Pulmonary artery endothelial cell (primary cell): Measurements from ENCODE around the gene CNTNAP2. TPM values are rescaled to one million over a fixed set of nuclear protein-coding genes. Genes with fewer than 3 reads are reported as not detected.

Experiments used
- DNase-seq: peaks from one replicate; pipeline ENCODE4 v3.0.0-alpha.2; 2011; ENCODE audit warnings: low read depth, low spot score
- total RNA-seq: library from RNA; depleted of rRNA; stranded (reverse); fragments of >200 nt; gene quantifications from 2 replicates; pipeline ENCODE4 v1.2.3, GENCODE V29; 2014

Gene CNTNAP2
- total RNA-seq, 1 donor from 2014 or later = not detected

DNA sequence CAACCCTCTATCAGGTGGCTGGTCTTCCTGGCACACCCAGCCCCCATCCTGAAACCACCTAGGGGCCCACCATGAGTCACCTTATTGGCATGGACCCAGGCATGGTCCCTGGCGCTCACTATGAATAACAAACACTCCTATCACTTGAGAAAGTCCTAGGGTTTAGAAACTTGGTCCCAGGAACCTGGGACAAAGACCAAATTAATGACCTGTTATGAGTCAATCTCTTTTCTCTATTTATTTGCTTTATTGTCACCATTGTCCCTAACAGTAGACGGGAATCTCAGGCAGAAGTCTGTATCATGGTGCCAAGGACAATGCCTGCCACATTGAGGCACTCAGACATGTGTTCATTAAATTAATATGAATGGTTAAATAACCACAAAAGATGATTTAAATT lies 1874.3 kb downstream of the CNTNAP2 start:
- no peak for DNase-seq

DNA sequence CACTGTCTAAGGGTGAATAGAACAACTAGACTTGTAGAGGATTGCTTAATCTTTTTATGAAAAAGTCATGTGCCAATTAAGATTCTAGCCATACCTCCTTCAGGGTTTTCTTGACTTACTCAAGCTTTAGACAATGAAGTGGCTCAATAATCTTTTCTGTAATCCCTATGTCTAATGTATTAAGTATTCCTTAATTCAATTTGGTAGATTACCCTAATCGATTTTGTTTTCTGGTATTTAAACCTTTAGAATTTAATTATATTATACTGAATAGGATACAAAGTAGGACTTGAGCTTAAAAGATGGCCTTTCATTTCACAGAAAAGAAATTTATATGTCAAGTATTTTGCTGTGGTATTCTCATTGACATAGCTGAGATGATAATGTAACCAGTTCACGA lies 1876.1 kb downstream of the CNTNAP2 start:
- DNase-seq = no peak

DNA sequence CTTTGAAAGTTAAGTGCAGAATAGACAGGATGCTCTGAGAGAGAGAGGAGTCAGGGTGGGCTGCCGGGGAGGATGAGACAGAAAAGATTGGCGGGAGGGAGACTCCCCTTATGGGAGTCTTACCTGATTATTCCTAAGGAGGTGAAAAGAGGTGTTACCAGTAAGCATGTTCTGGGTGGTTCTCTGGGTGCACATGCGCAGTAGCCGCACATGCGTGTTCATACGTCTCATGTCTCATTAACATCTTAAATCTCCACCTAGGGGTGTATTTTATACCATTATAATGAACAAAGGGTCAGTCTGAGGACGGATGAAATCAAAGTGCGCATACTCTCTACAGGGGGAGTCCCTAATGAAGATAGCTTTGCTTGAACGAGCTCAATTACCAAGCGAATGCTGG lies 1881.0 kb downstream of the CNTNAP2 start:
- no peak for DNase-seq

DNA sequence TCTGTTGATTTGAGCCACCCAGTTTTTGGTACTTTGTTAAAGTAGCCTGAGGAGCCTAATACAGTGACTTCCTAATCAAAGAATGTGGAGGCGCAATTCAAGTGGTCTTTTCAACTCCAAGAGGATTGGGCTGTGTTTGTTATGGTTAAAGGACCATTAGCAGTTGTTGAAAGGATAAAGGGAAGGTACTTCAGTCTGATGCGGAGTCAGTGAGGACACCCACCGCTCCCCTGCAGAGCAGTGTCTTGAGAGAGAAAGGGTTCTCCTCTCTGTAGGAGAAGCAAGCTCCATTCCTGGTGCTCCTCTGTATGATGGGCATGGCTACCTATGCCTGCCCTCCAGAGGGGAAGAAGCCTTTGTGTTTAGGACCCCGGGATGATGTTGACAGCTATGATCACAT lies 1883.4 kb downstream of the CNTNAP2 start:
- DNase-seq = no peak

DNA sequence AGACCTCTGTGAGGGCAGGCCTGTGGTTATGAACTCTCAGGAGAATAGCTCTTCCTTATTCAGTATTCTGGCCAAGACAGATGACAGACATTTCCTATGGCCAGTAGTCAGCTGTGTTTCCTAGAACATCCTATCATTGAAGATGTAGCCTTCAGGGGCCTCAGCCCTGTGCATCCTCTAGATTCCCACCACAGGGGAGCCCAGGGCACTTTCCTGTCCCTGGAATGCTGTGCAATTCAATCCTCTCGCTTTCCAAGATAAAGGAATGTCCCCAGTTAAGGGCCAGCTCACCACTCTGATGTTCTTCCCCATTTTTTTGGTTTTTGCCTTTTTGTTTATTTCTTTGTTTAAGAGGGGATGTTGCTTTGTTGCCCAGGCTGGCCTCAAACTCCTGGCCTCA lies 1895.2 kb downstream of the CNTNAP2 start:
- DNase-seq = no peak

DNA sequence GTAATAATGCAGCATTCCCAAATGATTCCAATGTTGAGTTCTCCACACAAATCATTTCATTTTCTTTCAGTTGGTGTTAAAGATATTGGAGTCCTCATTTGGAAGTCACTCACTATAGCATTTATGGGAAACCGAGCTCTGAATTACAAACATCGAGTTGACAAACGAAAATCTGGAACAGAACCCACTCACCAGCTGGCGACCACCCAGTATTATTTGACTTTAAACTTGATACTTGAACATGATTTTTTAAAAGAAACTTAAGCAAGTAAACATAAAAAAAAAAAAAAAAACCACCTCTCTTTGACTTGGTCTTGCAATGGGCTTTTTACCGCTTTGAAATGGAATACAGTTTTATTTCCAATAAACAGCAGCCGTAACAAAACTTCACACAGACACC lies 1897.4 kb downstream of the CNTNAP2 start:
- no peak for DNase-seq

DNA sequence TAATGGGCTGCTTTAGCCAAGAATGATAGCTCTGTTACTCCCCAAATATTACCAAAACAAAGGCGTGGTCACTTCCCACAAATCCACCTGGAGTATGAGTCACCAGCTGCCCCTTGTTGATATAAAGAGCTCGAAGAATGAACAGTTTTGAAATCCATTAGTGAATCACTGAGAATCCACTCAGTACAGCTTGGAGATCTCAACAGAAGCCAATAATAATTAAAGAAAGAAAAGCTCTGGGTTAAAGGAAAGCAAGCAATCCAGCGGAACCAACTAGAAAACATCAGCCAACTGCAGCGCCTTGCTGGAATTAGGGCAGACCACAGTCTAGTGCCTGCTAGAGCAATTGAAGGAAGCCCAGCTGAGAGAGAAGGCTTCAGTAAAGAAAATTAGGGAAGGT lies 1897.9 kb downstream of the CNTNAP2 start:
- DNase-seq = no peak

DNA sequence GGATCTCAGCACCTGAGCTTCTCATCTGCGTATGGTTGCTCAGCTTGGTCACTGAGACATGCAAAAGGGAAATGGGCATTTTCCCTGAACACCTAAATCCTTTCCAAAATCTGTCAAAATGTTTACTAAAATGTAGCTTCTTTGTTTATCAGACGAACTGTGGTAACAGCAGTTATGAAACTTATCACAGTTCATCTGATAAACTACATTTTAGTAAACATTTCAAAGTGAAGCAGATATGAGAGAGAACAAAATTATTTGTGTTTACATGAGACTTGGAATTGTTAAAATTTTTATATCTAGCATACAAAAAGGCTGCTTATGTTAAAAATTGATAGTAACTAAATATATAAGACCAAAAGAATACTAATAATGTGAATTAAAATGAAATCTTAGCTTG lies 1900.5 kb downstream of the CNTNAP2 start:
- no peak for DNase-seq

DNA sequence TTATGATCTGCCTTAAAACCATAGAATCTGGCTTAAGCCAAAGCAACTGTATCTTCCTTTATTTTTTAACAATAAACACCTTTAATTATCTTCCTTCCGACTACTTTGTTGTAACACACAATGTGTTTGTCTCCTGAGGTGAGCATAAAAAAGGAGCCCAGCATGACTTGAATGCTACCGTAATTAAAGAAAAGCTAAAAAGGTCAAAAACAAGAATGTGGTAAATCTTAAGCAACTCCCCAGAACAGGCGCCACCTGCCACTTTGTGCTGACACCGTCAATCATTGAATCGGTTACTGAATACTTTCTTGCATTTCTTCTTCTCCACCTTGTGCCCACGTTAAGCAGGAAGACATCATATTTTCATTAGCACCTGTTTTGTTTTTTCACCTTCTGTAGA lies 1904.1 kb downstream of the CNTNAP2 start:
- DNase-seq = no peak

DNA sequence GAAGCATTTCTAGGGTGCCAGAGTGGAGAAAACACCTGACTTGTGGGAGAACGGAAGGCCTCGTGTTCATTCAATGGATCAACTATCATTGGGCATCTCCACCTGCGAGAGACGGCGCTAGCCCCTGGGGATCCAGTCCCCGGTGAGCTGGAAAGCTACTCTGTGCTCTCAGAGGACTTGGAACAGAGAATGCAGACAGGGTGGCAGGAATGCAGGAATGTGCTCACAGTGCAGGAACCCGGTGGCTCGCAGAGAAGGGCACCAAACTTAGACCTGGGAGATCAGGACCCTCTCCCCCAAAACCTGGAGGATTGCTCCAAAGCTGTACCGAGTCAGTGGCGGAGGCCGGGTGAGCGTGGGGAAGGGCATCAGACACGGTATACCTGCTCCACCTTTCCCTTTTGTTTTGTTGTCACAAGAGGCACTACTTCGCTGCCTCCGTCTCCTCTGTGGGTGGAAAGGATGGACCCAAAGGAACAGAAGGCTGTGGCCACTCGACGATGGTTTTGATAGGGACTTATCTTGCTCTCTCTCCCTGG lies 1905.0 kb downstream of the CNTNAP2 start:
- no peak for DNase-seq

DNA sequence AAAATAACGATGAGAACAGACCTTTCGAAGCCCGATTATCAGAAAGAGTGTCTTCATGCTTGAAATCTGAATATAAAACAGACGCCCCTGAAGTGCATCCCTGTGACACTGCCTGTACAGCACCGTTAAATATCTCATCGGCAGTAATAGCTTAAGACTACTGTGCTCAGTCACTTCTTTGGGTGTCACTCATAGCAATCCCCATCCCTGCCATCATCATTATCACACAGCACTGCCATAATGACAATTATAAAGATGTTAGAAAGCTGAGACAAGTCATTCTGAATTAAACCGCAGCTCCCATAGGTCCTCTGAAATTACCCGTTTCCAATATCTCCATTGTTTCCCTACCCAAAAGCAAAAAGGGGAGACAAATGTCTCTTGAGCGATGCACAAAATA lies 1906.2 kb downstream of the CNTNAP2 start:
- DNase-seq = no peak

DNA sequence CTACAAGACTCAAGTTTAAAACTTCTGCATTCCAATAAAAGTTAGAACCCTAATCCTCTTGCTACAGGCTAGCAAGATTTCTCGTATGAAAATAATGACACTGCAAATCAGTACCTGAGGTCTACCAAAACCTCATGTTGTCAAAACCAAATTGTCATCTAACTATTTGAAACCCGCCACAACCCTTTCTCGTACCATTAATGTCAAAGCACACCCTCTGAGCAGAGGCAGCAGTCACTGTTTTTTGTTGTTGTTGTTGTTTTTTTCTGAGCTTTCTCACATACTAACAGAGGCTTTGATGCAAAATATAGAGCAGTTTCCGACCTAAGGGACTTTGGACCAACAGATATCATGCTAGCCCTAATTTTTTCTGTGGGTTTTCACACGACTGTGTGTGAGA lies 1910.1 kb downstream of the CNTNAP2 start:
- no peak for DNase-seq

DNA sequence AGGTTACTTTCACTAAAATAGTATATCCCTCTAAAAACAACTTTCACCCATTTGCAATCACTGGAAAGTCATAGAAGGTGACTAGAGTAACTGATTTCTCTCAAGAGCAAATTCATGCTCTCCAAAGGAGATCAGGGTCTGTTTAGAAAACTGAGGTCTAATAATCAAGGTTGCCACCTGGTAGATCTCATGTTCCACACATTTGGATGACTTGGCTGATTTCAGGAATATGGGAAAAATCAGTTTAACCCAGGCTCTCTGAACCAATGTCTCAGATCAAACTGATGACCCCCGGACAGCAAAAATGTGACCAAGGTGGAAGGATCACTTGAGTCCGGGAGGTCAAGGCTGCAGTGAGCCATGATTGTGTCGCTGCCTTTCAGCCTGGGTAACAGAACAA lies 1911.6 kb downstream of the CNTNAP2 start:
- DNase-seq = no peak

DNA sequence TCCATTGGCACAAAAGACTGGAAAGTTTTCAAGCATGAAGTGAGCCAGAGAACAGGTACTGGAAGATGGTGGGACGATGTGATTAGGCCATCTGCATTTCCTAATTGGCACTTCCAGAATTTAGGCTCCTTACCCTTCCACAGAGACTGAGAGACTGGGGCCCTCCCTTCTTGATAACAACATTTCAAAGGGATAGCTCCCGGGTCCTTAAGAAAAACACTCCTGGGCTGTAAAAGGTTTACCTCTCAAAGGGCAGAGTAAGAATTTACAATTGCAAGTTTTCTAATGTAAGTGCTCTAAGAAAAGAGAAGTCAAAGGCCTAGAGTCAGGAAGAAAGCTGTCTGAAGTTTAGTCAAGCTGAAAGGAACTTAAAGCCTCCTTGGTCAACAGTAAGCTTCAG lies 1914.4 kb downstream of the CNTNAP2 start:
- no peak for DNase-seq

DNA sequence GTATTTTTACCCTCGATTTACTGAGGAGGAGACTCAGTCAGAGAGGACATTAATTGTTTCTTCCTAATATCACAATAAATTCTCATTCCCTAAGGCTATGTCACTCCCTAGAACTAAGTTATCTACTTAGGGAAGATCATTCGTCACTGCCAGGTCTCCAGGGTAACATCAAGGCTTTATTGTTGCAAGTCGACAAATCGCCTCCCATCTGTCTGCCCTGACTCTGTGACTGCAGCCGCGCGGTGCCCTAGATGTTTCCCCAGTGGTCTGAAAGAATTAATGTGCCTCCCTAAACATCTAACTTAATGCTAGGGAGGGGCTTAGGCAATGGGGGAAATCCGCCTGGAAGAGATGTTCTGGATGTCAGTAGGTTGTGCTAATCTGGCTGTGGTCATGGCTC lies 1915.2 kb downstream of the CNTNAP2 start:
- DNase-seq = no peak

DNA sequence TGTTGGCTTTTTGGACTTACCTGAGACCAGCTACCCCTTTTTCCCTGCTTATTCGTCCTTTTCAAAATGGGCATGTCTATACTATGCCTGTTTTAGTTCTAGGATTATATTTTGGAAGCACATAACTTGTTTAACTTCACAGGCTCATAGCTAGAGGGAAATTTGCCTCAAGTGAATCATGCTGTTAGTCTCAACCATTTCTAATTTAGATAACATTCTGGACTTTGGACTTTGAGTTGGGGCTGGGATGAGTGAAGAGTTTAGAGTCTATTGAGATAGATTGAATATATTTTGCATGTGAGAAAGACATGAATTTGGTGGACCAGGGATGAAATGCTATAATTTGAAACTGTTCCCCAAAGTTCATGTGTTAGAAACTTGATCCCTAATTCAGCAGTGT lies 1919.3 kb downstream of the CNTNAP2 start:
- no peak for DNase-seq

DNA sequence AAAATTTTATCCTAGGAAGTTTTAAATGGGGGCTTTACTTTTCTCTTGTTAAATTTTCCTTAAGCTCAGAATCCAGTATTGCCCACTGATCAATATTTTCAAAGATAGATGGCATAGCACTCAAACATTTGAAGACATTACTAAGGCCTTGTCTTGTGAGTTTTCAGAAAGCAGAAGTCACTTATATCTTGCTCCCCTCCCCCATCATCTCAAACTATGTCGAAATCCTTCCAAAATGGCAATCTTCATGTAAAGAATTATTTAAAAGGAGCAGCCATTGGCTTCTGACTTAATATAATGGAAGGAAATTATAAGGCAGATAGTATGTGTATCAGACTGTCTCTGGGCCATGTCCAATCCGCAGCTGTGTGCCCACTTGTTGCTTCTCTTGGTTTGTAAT lies 1920.4 kb downstream of the CNTNAP2 start:
- DNase-seq = no peak

DNA sequence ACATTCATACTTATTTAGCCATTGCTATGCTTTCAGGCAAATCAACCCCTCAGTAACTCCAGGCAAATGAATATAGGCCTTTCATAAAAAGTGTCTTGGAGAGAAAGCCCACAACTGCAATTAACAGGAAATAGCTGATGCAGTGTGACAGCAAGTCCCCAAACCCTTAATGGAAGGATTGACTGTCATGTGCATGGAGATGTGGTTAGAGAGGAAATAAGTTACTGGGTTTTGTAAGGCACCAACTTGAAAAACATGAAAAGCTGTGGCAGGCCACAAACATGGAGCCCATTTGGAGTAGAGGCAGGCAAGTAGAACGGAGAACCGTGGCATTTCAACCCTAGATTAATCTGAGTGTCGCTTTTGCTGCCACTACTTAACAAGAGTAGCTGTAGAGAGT lies 1924.6 kb downstream of the CNTNAP2 start:
- no peak for DNase-seq

DNA sequence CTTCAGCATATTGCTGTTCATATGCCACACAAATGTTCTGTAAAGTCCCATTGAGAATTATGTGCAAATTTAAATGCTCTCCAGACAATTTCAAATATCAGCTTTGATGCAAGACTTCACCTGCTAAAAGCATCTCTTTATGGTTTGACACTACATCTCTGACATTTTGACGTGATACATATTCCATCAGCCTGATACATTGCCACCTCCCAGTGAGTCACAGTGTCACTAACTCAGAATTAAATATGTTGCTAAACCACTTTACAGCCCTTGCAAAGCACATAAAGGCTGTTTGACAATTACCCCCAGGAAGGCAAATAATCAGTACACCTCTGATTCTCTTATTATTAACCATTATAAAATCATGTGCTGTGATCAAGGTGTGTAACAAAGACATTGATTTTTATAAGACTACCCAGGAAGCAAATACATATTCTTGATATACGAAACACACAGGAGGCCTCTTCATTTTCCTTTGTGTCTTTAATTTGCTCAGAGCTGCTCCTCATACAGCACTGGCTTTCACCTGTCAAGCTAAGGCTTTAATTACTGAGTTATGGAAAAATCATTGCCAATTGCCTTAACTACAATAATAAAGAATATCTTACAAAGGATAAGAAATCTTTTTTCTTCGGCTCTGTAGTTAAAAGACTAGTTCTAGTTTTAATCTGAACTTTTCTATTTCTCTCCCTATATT lies 1926.5 kb downstream of the CNTNAP2 start:
- DNase-seq = no peak

DNA sequence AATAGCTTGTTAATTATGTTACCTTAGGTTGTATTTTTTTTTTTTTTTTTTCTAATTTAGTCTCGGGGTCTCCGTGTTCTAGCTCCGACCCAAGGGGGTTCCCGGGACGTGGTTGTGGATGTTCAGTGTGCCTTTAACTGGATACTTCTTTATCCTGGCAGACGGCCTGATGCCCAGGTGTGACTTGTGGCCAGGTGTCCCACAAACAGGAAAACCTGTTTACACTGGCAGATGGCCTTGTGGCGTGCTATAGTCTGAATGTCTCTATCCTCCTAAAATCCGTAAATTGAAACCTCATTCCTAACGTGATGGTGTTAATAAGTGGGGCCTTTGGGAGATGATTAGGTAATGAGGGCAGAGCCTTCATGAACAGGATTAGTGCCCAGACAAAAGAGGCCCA lies 1927.6 kb downstream of the CNTNAP2 start:
- no peak for DNase-seq

DNA sequence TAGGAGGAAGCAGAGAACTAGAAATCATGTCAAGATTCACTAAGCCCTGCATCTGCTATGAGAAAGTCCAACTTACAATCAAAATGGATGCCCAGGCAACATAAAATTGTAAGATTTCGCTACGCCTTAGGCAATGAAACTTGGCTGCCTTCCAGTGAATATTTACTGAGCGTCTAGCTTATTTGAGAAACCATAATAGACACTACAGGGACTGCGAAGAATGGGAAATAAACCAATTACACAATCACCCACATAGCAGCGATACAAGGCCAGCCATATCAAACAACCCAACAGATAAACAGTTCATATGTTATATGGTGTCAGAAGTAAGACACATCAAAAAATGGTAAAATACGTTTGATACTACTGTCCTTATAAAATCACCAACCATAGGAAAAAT lies 1928.9 kb downstream of the CNTNAP2 start:
- DNase-seq = no peak

DNA sequence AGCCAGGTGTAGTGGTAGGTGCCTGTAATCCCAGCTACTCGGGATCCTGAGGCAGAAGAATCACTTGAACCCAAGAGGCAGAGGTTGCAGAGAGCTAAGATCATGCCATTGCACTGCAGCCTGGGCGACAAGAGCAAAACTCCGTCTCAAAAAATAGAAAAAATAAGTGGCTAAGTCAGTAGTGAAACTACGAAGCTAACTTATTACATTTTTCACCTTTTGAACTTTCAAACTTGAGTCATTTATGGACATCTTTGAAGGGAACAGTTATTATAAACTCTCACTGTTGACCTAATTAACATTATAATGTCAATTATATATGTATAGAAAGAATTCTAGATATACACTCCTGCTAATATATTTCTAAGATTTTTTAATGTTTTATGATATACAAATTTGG lies 1932.5 kb downstream of the CNTNAP2 start:
- no peak for DNase-seq

DNA sequence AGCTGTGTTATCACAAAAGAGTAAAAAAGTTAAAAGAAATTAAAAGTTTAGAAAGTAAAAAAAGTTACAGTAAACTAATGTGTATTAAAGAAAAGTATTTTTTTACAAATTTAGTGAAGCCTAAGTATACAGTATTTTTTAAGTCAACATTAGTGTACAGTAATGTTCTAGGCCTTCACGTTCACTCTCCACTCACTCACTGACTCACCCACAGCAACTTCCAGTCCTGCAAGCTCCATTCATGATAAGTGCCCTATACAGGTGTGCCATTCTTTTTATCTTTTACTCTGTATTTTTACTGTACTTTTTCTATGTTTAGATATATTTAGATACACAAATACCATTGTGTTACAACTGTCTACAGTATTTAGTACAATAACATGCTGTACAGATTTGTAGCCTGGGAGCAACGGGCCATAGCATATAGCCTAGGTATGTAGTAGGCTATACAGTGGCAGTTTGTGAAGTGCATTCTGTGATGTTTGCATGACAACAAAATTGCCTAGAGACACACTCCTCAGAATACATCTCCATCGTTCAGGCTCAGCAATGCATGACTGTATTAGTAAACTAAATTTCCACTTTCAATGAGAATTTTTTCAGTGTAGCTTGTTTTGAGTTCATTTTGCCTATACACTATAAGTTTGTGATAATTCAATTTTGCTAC lies 1934.0 kb downstream of the CNTNAP2 start:
- no peak for DNase-seq
